Head of caudate nucleus (tissue), 42 donors: ENCODE results near the gene G2E3.
"Not testable (repeated sequence)": the region's sequence is repeated elsewhere in the genome, so short reads cannot be mapped to it uniquely, and the experiment has no call there.

Experiments used
- DNase-seq, 42 donors: peaks; one replicate each; pipeline versions ENCODE4 v3.0.0 to v3.0.0-alpha.2; 2020 to 2021; ENCODE audit warnings: mixed read lengths in 7 of 42
- intact Hi-C: fragments of 100-400 bp; cut with DNase I; formaldehyde crosslinking; loops from one replicate; pipeline ENCODE4 v1.15.0; 2022

Gene G2E3

DNA sequence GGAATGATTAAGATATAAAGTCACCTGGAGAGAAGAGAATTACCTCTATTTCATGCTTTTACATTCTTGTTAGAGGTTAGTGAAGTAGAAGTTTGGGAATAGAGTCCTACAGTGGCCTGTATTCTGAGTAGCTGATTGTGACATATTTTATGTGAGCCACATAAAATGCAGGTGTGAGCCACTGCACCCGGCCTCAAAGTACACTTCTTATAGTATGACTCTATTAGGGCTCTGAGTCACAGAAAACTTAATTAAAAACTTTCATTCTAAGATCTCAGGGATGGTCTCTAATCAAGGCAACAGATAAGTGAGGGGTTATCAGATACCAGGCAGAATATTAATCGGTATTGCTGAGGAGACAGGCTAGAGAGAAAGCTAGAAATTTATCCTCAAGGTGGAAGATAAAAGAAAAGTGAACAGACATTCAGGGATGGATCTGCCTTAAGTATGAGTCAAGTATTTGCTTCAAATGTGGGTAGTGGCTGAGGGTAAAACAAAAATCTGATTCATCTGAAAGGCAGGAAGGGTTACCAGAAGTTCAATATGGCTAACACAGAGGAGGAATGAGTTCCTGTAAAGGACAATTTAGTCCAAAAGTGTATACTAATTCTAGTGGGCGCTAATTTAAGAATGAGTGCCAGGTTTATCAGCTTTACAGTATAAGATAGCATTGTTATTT lies 5.5 kb upstream of the G2E3 start:
- intact Hi-C loops: no loop called here

DNA sequence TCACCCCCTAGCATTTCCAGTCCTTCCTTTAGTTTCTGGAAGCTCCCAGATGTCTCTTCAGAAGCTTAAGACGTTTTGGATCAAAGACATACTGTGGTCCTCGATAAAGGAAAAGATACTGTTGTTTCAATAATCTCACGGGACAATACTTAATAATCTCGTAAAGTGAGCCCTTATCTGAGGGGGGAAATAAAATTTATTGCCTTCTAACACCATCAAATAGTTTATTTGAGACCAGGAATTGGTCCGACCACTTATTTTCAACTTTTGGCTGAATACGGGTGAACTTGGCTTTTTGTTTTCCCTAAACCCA lies 640 bp upstream of the G2E3 start:
- no peak for DNase-seq
- intact Hi-C loops: no loop called here

More for the DNA sequence above, 5.5 kb upstream of the G2E3 start:
- no peak for DNase-seq

DNA sequence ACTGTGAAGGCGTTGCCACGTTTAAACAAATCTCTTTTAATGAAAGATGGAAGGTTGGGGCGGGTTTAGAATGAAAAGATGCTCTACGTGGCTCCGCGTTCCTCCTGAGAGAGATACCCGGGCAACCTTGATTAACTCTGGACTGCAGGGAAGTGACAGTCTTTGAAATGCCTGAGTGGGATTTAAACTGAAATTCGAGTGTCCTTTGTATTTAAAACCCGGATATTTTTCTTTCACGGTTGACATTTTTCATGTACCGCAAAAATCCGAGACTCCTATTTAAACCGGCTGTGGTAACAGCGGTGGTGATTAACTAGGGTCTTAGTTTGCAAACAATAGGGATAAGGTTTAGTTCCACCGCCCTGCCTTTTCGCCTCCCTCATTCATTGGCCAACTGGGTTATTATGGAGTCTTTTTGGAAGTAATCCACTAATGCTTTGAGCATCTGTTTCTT lies 707 bp downstream of the G2E3 start:
- intact Hi-C loops: no loop called here
- peak in 13 of 42 donors; percentile 2 to 45 (median 19) for DNase-seq

DNA sequence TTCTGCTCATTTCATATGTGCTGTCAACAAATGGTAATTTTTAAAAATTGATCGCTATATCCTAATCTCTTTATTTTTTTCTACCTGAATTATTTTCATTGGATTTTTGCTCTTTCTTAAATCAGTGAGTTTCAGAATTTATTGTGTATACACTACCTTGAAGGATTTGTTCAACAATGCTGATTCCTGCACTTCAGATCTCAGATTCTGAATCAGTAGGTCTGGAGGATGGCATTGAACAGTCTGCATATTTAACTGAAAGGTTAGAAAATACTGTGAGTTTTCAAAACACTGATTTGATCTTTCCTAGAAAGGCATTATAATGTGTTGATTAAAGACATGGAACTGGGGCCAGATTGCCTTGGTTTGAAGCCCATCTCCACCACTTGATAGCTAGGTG lies 1.6 kb downstream of the G2E3 start:
- DNase-seq: no peak
- intact Hi-C loops: no loop called here

GRCh38 chr14:30564235-30564867 lies 5.4 kb downstream of the G2E3 start:
- intact Hi-C loops: no loop called here
- no peak for DNase-seq

- DNase-seq: no peak
- intact Hi-C loops: no loop called here
Observed at GRCh38 chr14:30564868-30565248, 5.9 kb downstream of the G2E3 start.

GRCh38 chr14:30569216-30569902 lies 10.4 kb downstream of the G2E3 start:
- no peak for DNase-seq
- intact Hi-C loops: no loop called here

DNA sequence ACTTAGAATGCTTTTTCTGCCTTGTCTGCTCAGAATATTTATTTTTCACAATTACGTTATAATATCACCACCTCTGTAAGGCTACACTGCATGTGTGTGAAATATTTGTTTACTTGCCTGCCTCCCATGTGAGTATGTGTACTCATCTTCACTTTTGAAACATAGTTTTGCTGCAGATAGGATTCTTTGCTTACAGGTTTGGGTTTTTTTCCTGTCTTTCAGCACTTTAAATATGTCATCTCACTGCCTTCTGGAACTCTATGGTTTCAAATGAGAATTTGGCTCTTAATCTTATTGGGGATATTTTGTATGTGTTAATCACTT lies 10.9 kb downstream of the G2E3 start:
- intact Hi-C loops: no loop called here
- no peak for DNase-seq

DNA sequence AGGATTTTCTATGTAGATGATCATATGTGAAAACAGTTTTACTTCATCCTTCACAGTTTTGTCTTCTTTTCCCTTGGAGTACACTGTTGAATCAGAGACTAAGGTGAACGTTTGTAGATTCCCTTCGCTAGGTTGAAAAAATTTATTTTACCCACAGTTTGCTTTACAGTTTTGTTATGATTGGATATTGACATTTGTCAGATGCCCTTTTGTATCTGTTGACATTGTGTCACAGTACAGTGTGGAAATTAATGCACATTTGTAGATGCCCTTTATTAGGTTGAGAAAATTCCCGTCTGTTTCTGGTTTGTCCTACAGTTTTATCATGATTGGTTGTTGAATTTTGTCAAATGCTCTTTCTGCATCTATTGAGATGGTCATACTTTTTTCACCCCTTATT lies 13.3 kb downstream of the G2E3 start:
- intact Hi-C loops: no loop called here
- no peak for DNase-seq

DNA sequence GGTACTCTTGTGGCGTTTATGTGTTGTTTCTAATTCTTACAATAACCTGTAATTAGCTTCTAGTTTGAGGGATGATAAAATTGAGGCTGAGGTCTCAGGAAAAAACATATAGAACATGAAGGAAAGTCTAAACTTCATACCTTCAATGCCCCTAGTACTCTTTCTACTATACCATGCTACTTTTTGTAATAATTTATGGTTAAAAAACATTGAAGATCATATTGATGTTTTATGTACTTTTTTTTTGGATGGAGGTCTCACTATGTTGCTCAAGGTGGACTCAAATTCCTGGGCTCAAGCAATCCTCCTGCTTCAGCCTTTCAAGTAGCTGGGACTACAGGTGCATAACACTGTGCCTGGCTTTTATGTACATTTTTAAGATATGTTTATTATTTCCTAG lies 13.8 kb downstream of the G2E3 start:
- no peak for DNase-seq
- intact Hi-C loops: no loop called here

DNA sequence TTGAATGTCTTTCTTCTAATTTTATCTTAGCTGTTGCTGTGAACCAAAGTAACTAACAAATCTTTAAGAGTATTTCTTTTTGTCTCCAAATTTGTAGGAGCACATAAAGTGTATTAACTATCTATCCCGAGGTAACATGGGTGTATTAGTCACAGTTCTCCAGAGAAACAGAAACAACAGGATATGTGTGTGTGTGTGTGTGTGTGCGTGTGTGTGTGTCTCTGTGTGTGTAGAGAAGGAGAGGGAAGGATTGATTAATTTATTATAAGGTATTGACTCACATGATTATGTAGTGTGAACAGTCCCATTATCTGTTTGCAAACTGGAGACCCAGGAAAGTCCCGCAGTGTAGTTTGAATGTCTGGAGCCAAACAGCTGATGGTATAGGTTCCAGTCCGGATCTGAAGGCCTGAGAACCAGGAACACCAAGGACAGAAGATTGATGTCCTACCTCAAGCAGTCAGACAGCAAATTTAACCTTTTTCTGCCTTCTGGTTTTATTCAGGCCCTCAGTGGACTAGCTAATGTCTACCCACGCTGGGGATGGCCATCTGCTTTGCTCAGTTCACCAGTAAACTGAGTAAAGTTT lies 14.4 kb downstream of the G2E3 start:
- intact Hi-C loops: no loop called here
- no peak for DNase-seq

DNA sequence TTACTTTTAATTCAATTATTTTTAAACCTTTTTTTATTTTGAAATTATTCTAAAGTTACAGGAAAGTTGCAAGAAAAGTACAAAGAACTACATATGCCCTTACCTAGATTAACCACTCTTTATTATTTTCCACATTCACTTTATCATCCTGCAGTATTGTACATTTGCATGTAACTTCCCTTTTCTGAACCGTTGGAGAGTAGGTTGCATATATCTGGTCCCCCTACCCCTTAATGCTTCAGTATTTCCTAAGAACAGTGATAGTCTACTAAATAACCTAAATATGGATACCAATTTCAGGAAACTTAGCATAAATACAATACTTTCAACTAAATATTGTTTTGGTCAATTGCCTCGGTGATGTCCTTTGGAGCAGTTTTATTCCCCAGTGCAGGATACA lies 15.0 kb downstream of the G2E3 start:
- intact Hi-C loops: no loop called here
- DNase-seq: no peak

- intact Hi-C loops, DNase-seq: not testable (repeated sequence)
Observed at GRCh38 chr14:30574777-30575176, 15.8 kb downstream of the G2E3 start.

- intact Hi-C loops, DNase-seq: not testable (repeated sequence)
Observed at GRCh38 chr14:30576333-30576732, 17.4 kb downstream of the G2E3 start.

- intact Hi-C loops: no loop called here
- DNase-seq: no peak
Observed at GRCh38 chr14:30580616-30581282, 21.8 kb downstream of the G2E3 start.

DNA sequence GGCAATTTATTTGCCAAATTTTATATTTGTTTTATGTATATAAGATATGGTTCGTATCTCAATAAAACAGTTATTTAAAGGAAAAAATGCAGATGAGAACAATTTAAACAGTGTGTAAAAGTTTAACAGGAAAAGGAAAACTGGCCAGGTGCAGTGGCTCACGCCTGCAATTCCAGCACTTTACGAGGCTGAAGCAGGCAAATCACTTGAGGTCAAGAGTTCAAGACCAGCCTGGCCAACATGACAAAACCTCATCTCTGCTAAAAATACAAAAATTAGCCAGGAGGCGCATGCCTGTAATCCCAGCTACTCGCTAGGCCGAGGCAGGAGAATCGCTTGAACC lies 22.3 kb downstream of the G2E3 start:
- intact Hi-C loops: no loop called here
- no peak for DNase-seq

DNA sequence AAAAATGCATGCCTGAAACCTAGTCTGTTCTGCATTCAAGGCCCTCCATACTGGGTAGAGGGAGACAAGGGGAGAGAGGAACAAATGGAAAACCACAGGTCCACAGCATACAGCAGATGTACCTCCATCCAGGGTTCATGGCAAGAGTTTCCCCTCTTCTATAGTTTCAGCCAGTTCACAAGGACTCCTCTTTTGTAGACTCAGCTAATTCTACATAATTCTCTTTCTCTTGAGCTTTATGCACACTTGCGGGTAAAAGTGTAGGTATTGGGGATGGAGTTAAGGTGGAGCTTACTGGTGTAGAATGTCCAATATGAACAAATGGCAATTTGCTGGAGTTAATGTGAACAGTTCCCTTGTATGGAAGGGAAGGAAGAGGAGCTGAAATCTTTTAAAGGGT lies 23.4 kb downstream of the G2E3 start:
- DNase-seq: no peak
- intact Hi-C loops: no loop called here

DNA sequence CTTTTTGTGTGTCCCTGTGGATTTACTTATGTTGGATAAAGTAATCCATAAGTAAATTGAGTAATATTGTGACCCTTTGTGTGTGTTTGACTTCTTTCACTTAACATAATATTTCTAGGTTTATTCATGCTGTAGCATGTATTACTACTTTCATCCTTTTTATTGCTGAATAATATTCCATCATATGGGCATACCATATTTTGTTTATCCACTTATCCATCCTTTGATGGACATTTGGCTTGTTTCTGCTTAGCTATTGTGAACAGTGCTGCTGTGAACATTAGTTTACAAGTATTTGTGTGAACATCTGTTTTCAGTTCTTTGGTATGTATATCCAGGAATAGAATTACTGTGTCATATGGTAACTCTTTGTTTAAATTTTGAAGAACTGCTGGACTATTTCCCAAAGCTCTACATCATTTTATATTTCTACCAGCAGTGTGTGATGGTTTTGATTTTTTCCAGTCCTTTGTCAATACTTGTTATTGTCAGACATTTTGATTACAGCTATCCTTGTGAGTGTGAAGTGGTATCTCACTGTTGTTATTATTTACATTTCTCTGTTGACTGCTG lies 25.2 kb downstream of the G2E3 start:
- intact Hi-C loops: no loop called here
- no peak for DNase-seq

- no peak for DNase-seq
- intact Hi-C loops: no loop called here
Observed at GRCh38 chr14:30585204-30585603, 26.2 kb downstream of the G2E3 start.

- intact Hi-C loops: no loop called here
- DNase-seq: no peak
Observed at GRCh38 chr14:30587141-30587540, 28.2 kb downstream of the G2E3 start.
